Myocyte (in vitro differentiated cells): ENCODE results near the gene PUS3. TPM values are rescaled to one million over a fixed set of nuclear protein-coding genes. Genes with fewer than 3 reads are reported as not detected.
"Not testable (repeated sequence)": the region's sequence is repeated elsewhere in the genome, so short reads cannot be mapped to it uniquely, and the experiment has no call there.

Source experiments
- DNase-seq: peaks from one replicate; pipeline ENCODE4 v3.0.0-alpha.2; 2012; ENCODE audit warnings: low read depth
- total RNA-seq: library from RNA; depleted of rRNA; stranded (reverse); fragments of >200 nt; gene quantifications from 2 replicates; pipeline ENCODE4 v1.2.3, GENCODE V29; 2014

PUS3 gene
- total RNA-seq, 1 donor from 2014 or later = 13.0 TPM

DNA sequence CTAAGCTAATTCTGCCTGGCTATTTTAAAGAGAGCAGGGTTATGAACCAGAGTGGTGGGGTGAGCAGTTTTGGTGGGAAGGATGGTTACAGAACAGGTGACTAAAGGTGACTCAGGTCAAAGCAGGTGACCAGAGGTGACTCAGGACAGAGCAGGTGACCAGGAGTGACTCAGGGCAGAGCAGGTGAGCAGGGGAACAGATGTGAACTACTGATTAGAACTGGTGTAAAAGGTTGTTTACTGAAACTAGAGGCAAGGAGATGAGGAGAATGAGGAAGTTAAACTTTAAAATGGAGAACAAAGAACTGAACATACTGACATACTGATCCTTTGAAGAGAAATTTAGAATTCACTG is 30.9 kb downstream of the PUS3 start:
- DNase-seq = no peak

DNA sequence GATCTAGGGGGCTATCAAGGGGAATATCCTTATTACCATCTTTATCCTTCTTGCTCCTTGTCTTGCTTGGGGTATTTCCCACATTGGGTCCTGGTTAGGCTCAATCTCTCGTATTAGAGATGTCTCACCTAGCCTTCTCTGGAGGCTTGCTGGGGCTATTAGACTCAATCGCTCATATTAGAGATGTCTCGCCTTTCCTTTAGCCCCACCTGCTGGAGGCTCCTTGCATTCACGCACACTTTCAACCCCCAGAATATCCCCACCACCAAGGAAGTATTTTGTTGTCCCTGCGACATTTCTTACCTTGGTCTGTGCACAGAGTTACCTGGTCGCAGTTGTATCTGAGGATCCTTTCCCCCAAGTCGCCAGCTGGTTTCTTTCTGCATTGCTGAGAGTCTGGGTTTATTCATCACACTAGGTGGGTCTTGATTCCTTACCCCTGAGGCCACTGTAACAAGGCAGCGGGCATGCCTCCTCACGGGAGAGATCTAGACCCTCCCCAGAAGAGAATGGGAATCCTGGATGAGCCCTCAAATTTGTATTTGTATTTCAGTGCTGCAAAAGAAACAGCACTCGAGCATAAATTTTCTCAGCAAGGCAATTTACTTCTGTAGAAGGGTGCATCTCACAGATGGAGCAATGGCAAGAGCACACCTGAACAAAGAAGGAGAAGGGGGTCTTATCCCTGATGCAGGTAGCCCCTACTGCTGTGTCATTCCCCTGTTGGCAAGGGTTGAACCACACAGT is 31.4 kb downstream of the PUS3 start:
- peak; percentile 28 for DNase-seq

DNA sequence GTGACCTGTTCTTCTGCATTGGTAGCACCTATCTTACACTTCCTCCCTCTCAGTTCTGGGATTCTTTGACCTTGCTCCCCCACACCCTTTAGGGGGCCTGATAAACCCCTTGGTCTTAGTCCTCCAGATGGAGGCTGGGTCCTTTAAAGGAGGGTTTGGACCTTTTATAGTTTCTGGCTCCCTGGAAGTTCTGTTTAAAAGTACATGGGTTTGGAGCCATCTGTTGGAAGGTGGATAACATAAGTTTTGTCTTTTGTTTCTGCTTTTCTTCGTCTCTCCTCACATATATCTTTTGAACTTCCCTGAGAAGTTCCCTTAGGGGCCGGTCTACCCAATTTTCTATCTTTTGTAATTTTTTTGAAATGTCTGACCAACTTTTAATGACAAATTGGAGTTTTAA is 33.5 kb downstream of the PUS3 start:
- no peak for DNase-seq

DNA sequence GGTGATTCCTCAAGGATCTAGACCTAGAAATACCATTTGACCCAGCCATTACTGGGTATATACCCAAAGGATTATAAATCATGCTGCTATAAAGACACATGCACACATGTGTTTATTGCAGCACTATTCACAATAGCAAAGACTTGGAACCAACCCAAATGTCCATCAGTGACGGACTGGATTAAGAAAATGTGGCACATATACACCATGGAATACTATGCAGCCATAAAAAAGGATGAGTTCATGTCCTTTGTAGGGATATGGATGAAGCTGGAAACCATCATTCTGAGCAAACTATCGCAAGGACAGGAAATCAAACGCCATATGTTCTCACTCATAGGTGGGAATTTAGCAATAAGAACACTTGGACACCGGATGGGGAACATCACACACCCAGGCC is 37.7 kb downstream of the PUS3 start:
- DNase-seq = not testable (repeated sequence)

DNA sequence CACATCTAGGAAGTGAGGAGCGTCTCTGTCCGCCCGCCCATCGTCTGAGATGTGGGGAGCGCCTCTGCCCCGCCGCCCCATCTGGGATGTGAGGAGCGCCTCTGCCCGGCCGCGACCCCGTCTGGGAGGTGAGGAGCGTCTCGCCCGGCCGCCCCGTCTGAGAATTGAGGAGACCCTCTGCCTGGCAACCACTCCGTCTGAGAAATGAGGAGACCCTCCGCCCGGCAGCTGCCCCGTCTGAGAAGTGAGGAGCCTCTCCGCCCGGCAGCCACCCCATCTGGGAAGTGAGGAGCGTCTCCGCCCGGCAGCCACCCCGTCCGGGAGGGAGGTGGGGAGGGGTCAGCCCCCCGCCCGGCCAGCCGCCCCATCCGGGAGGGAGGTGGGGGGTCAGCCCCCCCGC is 40.2 kb downstream of the PUS3 start:
- DNase-seq = not testable (repeated sequence)

DNA sequence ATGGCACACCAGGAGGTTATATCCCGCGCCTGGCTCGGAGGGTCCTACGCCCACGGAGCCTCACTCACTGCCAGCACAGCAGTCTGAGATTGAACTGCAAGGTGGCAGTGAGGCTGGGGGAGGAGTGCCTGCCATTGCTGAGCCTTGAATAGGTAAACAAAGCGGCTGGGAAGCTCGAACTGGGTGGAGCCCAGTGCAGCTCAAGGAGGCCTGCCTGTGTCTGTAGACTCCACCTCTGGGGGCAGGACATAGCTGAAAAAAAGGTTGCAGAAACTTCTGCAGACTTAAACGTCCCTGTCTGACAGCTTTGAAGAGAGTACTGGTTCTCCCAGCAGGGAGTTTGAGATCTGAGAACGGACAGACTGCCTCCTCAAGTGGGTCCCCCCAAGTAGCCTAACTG is 45.3 kb downstream of the PUS3 start:
- DNase-seq = not testable (repeated sequence)

DNA sequence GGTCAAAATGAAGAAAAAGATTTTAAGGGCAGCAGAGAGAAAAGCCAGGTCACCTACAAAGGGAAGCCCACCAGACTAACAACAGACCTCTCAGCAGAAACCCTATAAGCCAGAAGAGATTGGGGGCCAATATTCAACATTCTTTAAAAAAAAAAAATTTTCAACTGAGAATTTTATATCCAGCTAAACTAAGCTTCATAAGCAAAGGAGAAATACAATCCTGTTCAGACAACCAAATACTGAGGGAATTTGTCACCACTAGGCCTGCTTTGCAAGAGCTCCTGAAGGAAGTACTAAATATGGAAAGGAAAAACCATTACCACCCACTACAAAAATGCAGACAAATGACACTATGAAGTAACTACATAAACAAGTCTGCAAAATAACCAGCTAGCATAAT is 56.8 kb downstream of the PUS3 start:
- DNase-seq = no peak

Other genes with a start within 250 kb of the PUS3 start
- 0.21 TPM in 1 of 2 replicates, not detected in the other for gene ACRV1, start 222.4 kb downstream of the PUS3 start, total RNA-seq
- gene PATE1, start 156.9 kb downstream of the PUS3 start, total RNA-seq = not detected in 2 replicates
- not detected in 2 replicates for gene PATE2, start 124.4 kb downstream of the PUS3 start, total RNA-seq
- gene PATE3, start 115.1 kb downstream of the PUS3 start, total RNA-seq = not detected in 2 replicates
- gene PATE4, start 69.9 kb downstream of the PUS3 start, total RNA-seq = not detected in 2 replicates
- gene HYLS1, start 15.5 kb downstream of the PUS3 start, total RNA-seq = 6.2 and 6.3 TPM in 2 replicates
- gene DDX25, start 1.3 kb upstream of the PUS3 start, total RNA-seq = not detected in 2 replicates
- gene VSIG10L2, start 42.8 kb upstream of the PUS3 start, total RNA-seq = not detected in 2 replicates
- gene CDON, start 159.7 kb upstream of the PUS3 start, total RNA-seq = 73.4 and 147 TPM in 2 replicates